ENCODE data around the gene NRCAM. TPM values are rescaled to one million over a fixed set of nuclear protein-coding genes. Genes with fewer than 3 reads are reported as not detected.
"Not testable (repeated sequence)": the region's sequence is repeated elsewhere in the genome, so short reads cannot be mapped to it uniquely, and the experiment has no call there.

NRCAM gene
- total and polyA plus RNA-seq, 2 of the 8 experiments (the other 6 are each of a cell fraction or from before 2014, with no cell fraction given): 2.7 to 3.8 TPM

DNA sequence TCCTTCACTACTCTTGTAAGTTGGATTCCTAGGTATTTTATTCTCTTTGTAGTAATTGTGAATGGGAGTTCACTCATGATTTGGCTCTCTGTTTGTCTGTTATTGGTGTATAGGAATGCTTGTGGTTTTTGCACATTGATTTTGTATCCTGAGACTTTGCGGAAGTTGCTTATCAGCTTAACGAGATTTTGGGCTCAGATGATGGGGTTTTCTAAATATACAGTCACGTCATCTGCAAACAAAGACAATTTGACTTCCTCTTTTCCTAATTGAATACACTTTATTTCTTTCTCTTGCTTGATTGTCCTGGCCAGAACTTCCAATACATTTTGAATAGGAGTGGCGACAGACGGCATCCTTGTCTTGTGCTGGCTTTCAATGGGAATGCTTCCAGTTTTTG, 181.8 kb downstream of the NRCAM start:
- H2BK120ac ChIP-seq (replicated peaks; ENCODE audit: low read depth, low read length); H3K36me3 ChIP-seq (ENCODE audit: control insufficient read depth in 2 of 4, insufficient read depth in 4 of 4, low read length in 3 of 4); H3K27me3 ChIP-seq (replicated peaks in 1 of 4; ENCODE audit: control insufficient read depth in 3 of 4, extremely low read depth in 1 of 4, insufficient read depth in 3 of 4, low read length in 3 of 4); H4K91ac ChIP-seq (replicated peaks; ENCODE audit: insufficient read length, low read length); H3K14ac ChIP-seq (ENCODE audit: insufficient read length); H3K4me1 ChIP-seq (replicated peaks in 1 of 4; ENCODE audit: control insufficient read depth in 3 of 4, insufficient read depth in 4 of 4, low read length in 3 of 4); H3K4me3 ChIP-seq (ENCODE audit: extremely low read depth in 1 of 4, insufficient read depth in 2 of 4, low read depth in 3 of 4, low read length in 4 of 4); H2AK5ac ChIP-seq (ENCODE audit: low read depth, low read length); H4K20me1 ChIP-seq (replicated peaks in 1 of 2; ENCODE audit: control insufficient read depth in 1 of 2, insufficient read depth in 2 of 2, low read length in 2 of 2); H3K9me3 ChIP-seq (ENCODE audit: insufficient read depth in 2 of 2, low read depth in 1 of 2, low read length in 1 of 2); H3K79me2 ChIP-seq (ENCODE audit: control insufficient read depth in 1 of 2, insufficient read depth in 2 of 2, low read length in 2 of 2); H3K23ac ChIP-seq (ENCODE audit: insufficient read length); H3K9ac ChIP-seq (replicated peaks in 1 of 4; ENCODE audit: extremely low read depth in 1 of 4, low read depth in 3 of 4, low read length in 3 of 4); H3K79me1 ChIP-seq (ENCODE audit: low read depth, low read length); H3K23me2 ChIP-seq (ENCODE audit: low read depth, low read length); H3K18ac ChIP-seq (ENCODE audit: extremely low read depth, low read length); H2BK12ac ChIP-seq (ENCODE audit: low read depth, low read length); H3K56ac ChIP-seq (replicated peaks; ENCODE audit: insufficient read length, low read depth, low read length); H2BK5ac ChIP-seq (ENCODE audit: low read depth, low read length); H3K27ac ChIP-seq (ENCODE audit: low read depth, low read length); DNase-seq (ENCODE audit: low read depth in 1 of 2, low spot score in 2 of 2); H3K4me2 ChIP-seq (ENCODE audit: insufficient read depth in 1 of 2, low read depth in 2 of 2, low read length in 2 of 2); H3K4ac ChIP-seq (replicated peaks; ENCODE audit: insufficient read length, low read depth, low read length); FAIRE-seq; H2BK20ac ChIP-seq (ENCODE audit: low read length); POLR2A ChIA-PET (ENCODE audit: partially characterized antibody); CTCF ChIA-PET (ENCODE audit: partially characterized antibody); H4K5ac ChIP-seq (ENCODE audit: insufficient read length, low read depth, low read length); H2BK15ac ChIP-seq (ENCODE audit: low read length); H2AFZ ChIP-seq (ENCODE audit: low read length); H4K8ac ChIP-seq (ENCODE audit: extremely low read depth, insufficient read depth, low read length): not testable (repeated sequence)
- 94% methylated on average over 5 of the region's 5 CpGs; no CpG with 5 or more reads in 1 of the 2 experiments for WGBS, 2 experiments (ENCODE audit: extremely low coverage in 1 of 2, insufficient coverage in 1 of 2, insufficient read length in 1 of 2, insufficient replicate concordance in 2 of 2, low coverage in 1 of 2, low lambda C conversion rate in 2 of 2, missing lambda C conversion rate in 1 of 2)

DNA sequence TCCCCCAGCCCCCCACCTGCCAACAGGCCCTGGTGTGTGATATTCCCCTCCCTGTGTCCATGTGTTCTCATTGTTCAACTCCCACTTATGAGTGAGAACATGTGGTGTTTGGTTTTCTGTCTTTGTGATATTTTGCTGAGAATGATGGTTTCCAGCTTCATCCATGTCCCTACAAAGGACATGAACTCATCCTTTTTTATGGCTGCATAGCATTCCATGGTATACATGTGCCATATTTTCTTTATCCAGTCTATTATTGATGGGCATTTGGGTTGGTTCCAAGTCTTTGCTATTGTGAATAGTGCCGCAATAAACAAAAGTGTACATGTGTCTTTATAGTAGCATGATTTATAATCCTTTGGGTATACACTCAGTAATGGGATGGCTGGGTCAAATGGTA, 183.3 kb downstream of the NRCAM start:
- FAIRE-seq; H4K8ac ChIP-seq (ENCODE audit: extremely low read depth, insufficient read depth, low read length); H3K9me3 ChIP-seq (ENCODE audit: insufficient read depth in 2 of 2, low read depth in 1 of 2, low read length in 1 of 2); H3K36me3 ChIP-seq (ENCODE audit: control insufficient read depth in 2 of 4, insufficient read depth in 4 of 4, low read length in 3 of 4); H2BK15ac ChIP-seq (ENCODE audit: low read length); H3K79me2 ChIP-seq (ENCODE audit: control insufficient read depth in 1 of 2, insufficient read depth in 2 of 2, low read length in 2 of 2); H2BK20ac ChIP-seq (ENCODE audit: low read length); H3K27ac ChIP-seq (ENCODE audit: low read depth, low read length); CTCF ChIA-PET (ENCODE audit: partially characterized antibody); H3K4me3 ChIP-seq (ENCODE audit: extremely low read depth in 1 of 4, insufficient read depth in 2 of 4, low read depth in 3 of 4, low read length in 4 of 4); H3K4me2 ChIP-seq (ENCODE audit: insufficient read depth in 1 of 2, low read depth in 2 of 2, low read length in 2 of 2); H2BK5ac ChIP-seq (ENCODE audit: low read depth, low read length); POLR2A ChIA-PET (ENCODE audit: partially characterized antibody); H2BK12ac ChIP-seq (ENCODE audit: low read depth, low read length); H3K79me1 ChIP-seq (ENCODE audit: low read depth, low read length); H4K5ac ChIP-seq (ENCODE audit: insufficient read length, low read depth, low read length); H3K27me3 ChIP-seq (replicated peaks in 1 of 4; ENCODE audit: control insufficient read depth in 3 of 4, extremely low read depth in 1 of 4, insufficient read depth in 3 of 4, low read length in 3 of 4); H3K4me1 ChIP-seq (replicated peaks in 1 of 4; ENCODE audit: control insufficient read depth in 3 of 4, insufficient read depth in 4 of 4, low read length in 3 of 4); H3K9ac ChIP-seq (replicated peaks in 1 of 4; ENCODE audit: extremely low read depth in 1 of 4, low read depth in 3 of 4, low read length in 3 of 4); H3K23me2 ChIP-seq (ENCODE audit: low read depth, low read length); DNase-seq (ENCODE audit: low read depth in 1 of 2, low spot score in 2 of 2); H4K91ac ChIP-seq (replicated peaks; ENCODE audit: insufficient read length, low read length); H2AK5ac ChIP-seq (ENCODE audit: low read depth, low read length); H2BK120ac ChIP-seq (replicated peaks; ENCODE audit: low read depth, low read length); H3K4ac ChIP-seq (replicated peaks; ENCODE audit: insufficient read length, low read depth, low read length); H3K23ac ChIP-seq (ENCODE audit: insufficient read length); H3K14ac ChIP-seq (ENCODE audit: insufficient read length); H2AFZ ChIP-seq (ENCODE audit: low read length); H3K18ac ChIP-seq (ENCODE audit: extremely low read depth, low read length); H3K56ac ChIP-seq (replicated peaks; ENCODE audit: insufficient read length, low read depth, low read length); H4K20me1 ChIP-seq (replicated peaks in 1 of 2; ENCODE audit: control insufficient read depth in 1 of 2, insufficient read depth in 2 of 2, low read length in 2 of 2): not testable (repeated sequence)
- 95% methylated on average over 1 of the region's 1 CpG; no CpG with 5 or more reads in 1 of the 2 experiments for WGBS, 2 experiments (ENCODE audit: extremely low coverage in 1 of 2, insufficient coverage in 1 of 2, insufficient read length in 1 of 2, insufficient replicate concordance in 2 of 2, low coverage in 1 of 2, low lambda C conversion rate in 2 of 2, missing lambda C conversion rate in 1 of 2)

All from H1 (cell line).